HG03354 (cell line): Measurements from ENCODE around the gene DIPK1B.
"Not testable (repeated sequence)": the region's sequence is repeated elsewhere in the genome, so short reads cannot be mapped to it uniquely, and the experiment has no call there.

Experiments
- ATAC-seq: cut with Tn5 transposase; IDR thresholded peaks from one replicate; pipeline ENCODE4 v1.9.1; 2021; ENCODE audit warnings: mild to moderate bottlenecking; ENCODE audit not compliant: unreplicated experiment, poor library complexity, severe bottlenecking

Gene DIPK1B

DNA sequence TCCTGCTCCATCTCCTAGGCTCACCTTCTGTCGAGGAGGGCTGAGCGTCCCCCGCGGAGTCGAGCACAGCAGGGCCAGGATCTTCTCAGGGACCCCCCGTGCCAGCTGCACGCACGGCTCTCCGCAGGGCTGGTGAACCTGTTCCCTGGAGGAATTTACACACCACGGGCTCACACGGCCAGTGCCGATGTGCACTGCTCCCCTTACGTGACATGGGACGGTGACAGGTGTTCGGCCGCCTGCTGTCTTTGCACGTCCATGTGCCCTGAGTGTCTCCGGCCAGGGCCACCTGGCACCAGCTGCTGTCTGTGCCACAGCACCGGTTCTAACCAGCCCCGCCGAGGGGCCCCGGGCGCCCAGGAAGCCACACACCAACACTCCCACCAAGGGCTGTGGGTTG lies 16.4 kb upstream of the DIPK1B start:
- no peak for ATAC-seq

GRCh38 chr9:136696502-136696901 lies 15.9 kb upstream of the DIPK1B start:
- no peak for ATAC-seq

- no peak for ATAC-seq
Measured at GRCh38 chr9:136697146-136697820, 15.1 kb upstream of the DIPK1B start.

GRCh38 chr9:136697821-136698526 lies 14.4 kb upstream of the DIPK1B start:
- ATAC-seq, result no peak

DNA sequence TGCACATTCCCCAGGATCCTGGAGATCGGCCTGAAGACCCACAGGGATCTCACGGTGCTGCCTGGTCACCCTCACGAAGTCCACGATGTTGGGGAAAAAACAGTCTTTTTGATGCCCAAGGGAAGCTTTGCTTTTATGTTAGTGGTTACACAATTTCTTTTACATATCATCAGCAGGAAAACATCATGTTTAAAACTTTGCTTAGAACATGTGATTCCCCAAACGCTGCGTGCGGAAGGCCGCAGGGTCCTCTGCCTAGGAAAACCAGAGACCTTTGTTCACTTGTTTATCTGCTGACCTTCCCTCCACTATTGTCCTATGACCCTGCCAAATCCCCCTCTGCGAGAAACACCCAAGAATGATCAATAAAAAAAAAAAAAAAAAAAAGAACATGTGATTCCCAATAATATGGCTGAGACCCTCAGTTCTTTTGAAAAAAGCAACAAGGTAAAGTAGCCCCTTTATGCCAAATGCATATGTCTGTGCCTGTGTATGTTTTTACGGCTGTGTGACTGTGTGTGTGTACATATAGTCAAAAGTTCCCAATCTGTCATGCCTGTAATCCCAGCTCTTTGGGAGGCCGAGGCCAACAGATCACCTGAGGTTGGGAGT lies 13.6 kb upstream of the DIPK1B start:
- ATAC-seq, result no peak

- ATAC-seq, result no peak
Measured at GRCh38 chr9:136700304-136700703, 12.1 kb upstream of the DIPK1B start.

GRCh38 chr9:136700959-136701667 lies 11.3 kb upstream of the DIPK1B start:
- peak; percentile 66 for ATAC-seq

- no peak for ATAC-seq
Measured at GRCh38 chr9:136701668-136702053, 10.7 kb upstream of the DIPK1B start.

GRCh38 chr9:136703276-136703860 lies 9.0 kb upstream of the DIPK1B start:
- ATAC-seq, result no peak

DNA sequence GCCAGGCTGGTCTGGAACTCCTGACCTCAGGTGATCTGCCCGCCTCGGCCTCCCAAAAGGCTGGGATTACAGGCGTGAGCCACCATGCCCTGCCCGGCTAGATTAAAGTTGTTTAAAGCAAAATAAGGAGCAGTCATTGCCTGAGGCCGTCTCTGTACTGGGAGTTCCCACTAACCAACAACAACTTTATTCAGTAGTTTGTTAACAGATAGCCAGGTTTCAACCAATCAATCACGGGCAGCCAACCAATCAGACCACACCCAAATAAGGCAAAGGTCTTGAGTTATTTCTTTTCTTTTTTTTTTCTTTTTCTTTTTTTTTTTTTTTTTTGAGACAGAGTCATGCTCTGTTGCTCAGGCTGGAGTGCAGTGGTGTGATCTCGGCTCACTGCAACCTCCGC lies 7.6 kb upstream of the DIPK1B start:
- not testable (repeated sequence) for ATAC-seq

DNA sequence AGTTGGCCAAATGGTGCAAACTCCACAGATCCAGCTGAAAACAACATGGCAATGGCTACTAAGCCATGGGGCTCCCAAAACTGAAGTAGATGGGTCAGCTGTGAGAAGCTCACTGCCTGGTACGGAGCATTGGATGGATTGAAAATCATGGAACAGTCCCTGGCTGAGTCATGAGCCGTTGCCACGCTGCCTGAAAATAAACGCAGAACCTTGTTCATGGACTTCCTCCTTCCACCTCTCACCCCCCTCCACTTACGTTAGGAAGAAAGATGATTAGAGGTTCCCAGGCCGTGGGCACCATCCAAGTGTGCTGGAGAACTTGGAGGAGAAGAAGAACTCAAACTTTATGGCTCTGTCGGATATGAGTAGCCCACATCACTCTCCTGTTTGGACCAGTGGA lies 6.8 kb upstream of the DIPK1B start:
- ATAC-seq, result no peak

DNA sequence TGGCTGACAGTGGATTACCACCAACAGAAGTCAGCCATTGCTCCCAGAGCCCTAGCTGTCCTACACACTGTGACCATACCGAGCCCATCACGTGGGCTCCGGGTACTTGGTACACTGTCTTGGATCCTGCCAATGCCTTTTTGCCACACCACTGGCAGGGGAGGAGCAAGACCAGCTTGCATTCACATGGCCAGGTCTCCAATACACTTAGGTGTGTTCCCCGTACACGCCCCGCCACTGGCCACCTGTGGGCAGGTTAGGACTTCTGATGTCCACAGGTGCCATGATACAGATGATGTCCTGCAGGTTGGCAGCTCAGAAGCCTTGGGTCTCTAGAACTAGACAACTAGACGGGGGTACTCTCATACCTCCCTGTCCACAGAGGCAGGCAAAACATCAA lies 5.4 kb upstream of the DIPK1B start:
- ATAC-seq, result no peak

- ATAC-seq, result no peak
Measured at GRCh38 chr9:136707849-136708517, 4.4 kb upstream of the DIPK1B start.

DNA sequence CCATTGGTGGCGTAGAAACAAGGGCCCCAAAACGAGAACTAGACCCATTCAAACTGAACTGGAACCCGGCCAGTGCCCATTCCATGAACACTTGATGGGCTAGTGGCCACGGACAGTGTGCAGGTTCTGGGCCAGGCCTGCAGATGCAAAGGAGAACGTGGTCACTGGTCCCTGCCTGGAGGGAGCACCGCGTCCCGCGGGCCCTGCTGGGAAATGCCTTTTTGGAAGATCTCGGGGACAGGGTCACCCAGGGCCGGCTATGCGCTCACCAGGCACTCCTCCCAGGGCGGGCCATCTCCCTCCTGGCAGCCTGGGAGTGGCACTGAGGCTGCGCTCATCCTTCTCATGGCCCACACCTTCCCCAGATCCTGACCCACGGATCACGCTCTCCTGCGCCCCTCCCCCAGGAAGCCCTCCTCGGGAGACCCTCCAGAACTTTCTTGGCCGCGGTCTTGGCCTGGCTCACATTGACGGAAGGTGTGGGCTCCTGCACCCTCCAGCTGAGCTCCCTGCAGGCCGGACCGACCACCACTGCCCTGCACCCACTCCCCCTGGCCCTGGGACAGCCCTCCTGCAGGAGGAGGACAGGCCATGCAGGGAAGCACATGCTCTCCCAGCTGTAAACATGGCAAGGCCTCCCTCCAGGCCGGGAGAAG lies 2.8 kb upstream of the DIPK1B start:
- ATAC-seq, result no peak

GRCh38 chr9:136710543-136710942 lies 1.8 kb upstream of the DIPK1B start:
- ATAC-seq, result no peak

GRCh38 chr9:136711219-136711648 lies 1.1 kb upstream of the DIPK1B start:
- ATAC-seq, result not testable (repeated sequence)

DNA sequence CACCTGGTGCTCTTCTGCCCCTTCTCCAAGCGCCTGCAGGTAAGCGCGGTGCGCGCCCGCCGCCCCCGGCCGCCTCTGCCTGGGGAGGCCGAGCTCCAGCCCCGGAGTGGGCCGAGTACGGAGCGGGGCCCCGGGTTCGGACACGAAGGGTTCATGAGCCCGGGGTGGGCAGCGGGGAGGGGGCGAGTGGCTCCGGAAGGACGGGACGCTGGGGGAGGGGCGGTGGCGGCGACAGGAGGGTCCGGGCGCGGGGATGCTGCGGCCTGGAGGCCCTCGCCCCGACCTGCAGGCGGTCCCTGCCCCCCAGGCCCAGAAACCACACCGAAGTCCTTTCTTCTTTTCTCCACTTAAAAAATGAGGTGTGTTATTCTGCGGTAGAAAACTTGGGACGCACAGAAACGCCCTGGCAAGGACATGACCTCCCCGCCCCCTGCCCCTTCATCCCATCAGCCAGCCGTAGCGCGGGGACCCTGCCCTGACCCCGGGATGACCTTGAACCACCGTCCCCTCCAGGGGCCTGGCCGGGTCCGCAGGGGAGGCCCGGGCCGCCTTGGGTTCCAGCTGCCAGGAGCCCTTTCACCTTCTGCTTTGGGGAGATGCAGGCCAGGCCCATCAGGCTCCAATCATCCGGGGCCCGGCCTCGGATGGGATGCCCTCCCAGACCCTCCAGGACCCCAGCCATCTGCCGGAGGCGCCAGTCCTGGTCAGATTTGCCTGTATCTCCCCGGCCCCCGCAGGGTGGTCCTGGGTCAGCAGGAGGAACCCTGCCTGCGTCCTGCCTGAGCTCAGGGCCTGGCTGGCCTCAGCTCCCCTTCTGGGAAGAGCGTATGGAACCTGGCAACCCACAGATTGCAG lies 545 bp downstream of the DIPK1B start:
- ATAC-seq, result no peak

DNA sequence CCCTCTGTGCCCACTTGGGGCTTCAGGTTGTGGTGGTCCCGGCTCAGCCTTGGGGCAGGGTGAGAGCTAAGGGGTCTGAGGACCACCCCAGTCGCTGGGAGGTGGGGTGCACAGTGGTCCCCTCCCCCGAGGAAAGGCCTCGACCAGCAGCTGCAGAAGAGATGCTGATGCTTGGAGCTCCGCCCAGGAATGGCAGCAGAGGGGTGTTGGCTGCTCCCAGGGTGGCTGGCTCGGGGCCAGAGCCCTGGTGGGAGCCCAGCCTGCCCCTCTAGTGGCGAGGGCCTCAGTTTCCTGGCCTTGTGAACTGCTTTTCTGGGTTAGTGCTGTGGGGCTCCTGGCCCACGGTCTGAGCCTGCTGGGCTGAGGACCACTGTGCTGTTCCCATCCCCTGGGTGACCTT lies 1.2 kb downstream of the DIPK1B start:
- ATAC-seq, result no peak
